Neural cell (in vitro differentiated cells): ENCODE data around the gene CDO1.

Source experiments
- TAF1 ChIP-seq: IDR thresholded peaks from 2 replicates; pipeline ENCODE4 v1.6.1; 2012; ENCODE audit warnings: low read depth
- TF ChIP-seq, protein P1 (sequence below): fragments of 450-650 bp; IDR thresholded peaks from 2 replicates; pipeline ENCODE4 v1.5.1; 2014; ENCODE audit warnings: antibody characterized with exemption, mild to moderate bottlenecking, moderate library complexity; ENCODE audit not compliant: poor library complexity, severe bottlenecking

DNA sequence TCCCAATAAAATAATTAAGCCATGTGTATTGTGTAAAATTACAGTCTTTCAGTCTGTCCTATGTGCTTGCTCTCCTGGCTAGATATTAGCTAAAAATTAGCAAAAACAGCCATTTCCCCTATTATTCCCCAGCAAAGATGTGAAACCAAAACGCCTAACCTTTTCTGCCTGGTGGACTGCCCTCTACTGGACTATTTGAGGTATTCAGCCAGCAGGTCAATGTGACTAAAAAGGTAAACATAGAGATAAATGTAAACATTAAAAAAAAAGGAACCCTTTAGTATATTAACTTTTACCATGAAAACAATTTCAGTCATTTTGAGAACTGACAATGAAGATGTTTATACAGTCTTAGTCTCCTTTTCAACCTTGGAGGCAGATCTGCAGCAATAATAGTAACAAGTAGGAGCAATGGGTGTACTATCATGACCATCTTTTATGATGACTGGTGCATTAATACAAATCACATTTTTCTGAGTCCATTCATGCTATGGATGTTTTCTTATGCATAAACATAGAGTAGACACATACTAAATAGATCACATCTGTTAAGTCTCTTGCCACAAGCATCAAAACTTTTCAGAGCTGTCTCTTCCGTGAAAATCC is 14.8 kb upstream of the CDO1 start:
- no peak for TF ChIP-seq TAF1
- TF ChIP-seq, protein P1, sequence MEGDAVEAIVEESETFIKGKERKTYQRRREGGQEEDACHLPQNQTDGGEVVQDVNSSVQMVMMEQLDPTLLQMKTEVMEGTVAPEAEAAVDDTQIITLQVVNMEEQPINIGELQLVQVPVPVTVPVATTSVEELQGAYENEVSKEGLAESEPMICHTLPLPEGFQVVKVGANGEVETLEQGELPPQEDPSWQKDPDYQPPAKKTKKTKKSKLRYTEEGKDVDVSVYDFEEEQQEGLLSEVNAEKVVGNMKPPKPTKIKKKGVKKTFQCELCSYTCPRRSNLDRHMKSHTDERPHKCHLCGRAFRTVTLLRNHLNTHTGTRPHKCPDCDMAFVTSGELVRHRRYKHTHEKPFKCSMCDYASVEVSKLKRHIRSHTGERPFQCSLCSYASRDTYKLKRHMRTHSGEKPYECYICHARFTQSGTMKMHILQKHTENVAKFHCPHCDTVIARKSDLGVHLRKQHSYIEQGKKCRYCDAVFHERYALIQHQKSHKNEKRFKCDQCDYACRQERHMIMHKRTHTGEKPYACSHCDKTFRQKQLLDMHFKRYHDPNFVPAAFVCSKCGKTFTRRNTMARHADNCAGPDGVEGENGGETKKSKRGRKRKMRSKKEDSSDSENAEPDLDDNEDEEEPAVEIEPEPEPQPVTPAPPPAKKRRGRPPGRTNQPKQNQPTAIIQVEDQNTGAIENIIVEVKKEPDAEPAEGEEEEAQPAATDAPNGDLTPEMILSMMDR, result peak; percentile 74
